ENCODE data around the gene GAMT. TPM values are rescaled to one million over a fixed set of nuclear protein-coding genes. Genes with fewer than 3 reads are reported as not detected.

GAMT gene
- total and polyA plus RNA-seq, 2 of the 13 experiments (the other 11 are each of a cell fraction or from before 2014, with no cell fraction given), result 115 to 124 TPM

- H3K4me1 ChIP-seq (ENCODE audit: insufficient read depth, low read length), result peaks cover 73% of the 10 kb centered on the region
- peaks cover 90% of the 10 kb centered on the region for H3K79me2 ChIP-seq (ENCODE audit: insufficient read depth, low read length)
- in situ Hi-C loops (cut with HindIII; ENCODE audit: extremely low pct_ligation_motif_present, low pct_unique_long_range_greater_than_20kb) (no loop called here), intact Hi-C loops (cut with micrococcal nuclease; ENCODE audit: unreplicated experiment) (no loop called here)
- no peak overlapping the region for H3K4me2 ChIP-seq (ENCODE audit: low read depth, low read length)
- TF ChIP-seq RBFOX2 (IDR thresholded peaks at IDR 0.05; ENCODE audit: low read depth, low read length) (peak; percentile 40; the same call in 1 of the 2 replicates), CSRNP1 (CRISPR knock-in tag; IDR thresholded peaks at IDR 0.05) (no peak), ZNF878 (CRISPR knock-in tag; IDR thresholded peaks at IDR 0.05) (no peak), AGO2 (optimal IDR thresholded peaks at IDR 0.05; ENCODE audit: low read depth, low read length) (peak; percentile 7), ZNF124 (CRISPR knock-in tag; IDR thresholded peaks at IDR 0.05) (no peak), POLR2A (IDR thresholded peaks at IDR 0.05; ENCODE audit: insufficient read depth in 1 of 2, low read depth in 2 of 2, low read length in 2 of 2) (0 out of 4 replicates have a peak, but pooled peaks of 1 of the 2 experiments have one; percentile 20)
- DNase-seq (ENCODE audit: low spot score) (no peak), ATAC-seq (no peak), FAIRE-seq (no peak)
- H3K27ac ChIP-seq (ENCODE audit: extremely low read length, insufficient read depth, low read length), result no peak overlapping the region
- ChIA-PET POLR2A (interaction anchor here (1.2 to 1.3 kb wide), 2 partner anchors 11 to 12 kb away, joined by 3 read pairs; no protein-coding TSS in a partner anchor), CTCF (ENCODE audit: low intra/inter-chr PET ratio, low total read pairs) (no interaction called here)
- no peaks in the 10 kb centered on the region for H3K9me3 ChIP-seq (ENCODE audit: low read length)
- WGBS (ENCODE audit: low lambda C conversion rate), result 90% methylated on average over 12 of the region's 21 CpGs
- H3K36me3 ChIP-seq (replicated peaks in 1 of 2; ENCODE audit: control insufficient read depth in 1 of 2, insufficient read depth in 2 of 2, low read length in 2 of 2), result peaks cover 5 to 33% of the 10 kb centered on the region in 2 experiments
- H2AFZ ChIP-seq (ENCODE audit: low read length), result no peak overlapping the region
- no peak overlapping the region for H3K4me3 ChIP-seq (replicated peaks in 1 of 3; ENCODE audit: insufficient read depth in 1 of 3, low read depth in 2 of 3, low read length in 3 of 3)
- peaks cover 86% of the 10 kb centered on the region for H4K20me1 ChIP-seq (ENCODE audit: insufficient read depth, low read length)
- no peak overlapping the region for H3K9ac ChIP-seq (ENCODE audit: insufficient read depth, low read depth, low read length)
- H3K27me3 ChIP-seq (ENCODE audit: control insufficient read depth in 1 of 2, insufficient read depth in 2 of 2, low read length in 2 of 2), result no peaks in the 10 kb centered on the region; a peak in 1 of 5 replicates
- no TSS peak for BruUV-seq (replicated peaks)
Measured at GRCh38 chr19:1412323-1412923, 11.1 kb upstream of the GAMT start.

All from HepG2 (cell line).